ENCODE data around the gene ETS2. TPM values are rescaled to one million over a fixed set of nuclear protein-coding genes. Genes with fewer than 3 reads are reported as not detected.

The ETS2 gene
- total and polyA plus RNA-seq, 2 donors, result 15.0 to 80.0 TPM

- DNase-seq (ENCODE audit: low read depth in 6 of 9, low spot score in 9 of 9), result no peak
- Histone ChIP-seq H3K36me3 (ENCODE audit: control insufficient read depth in 2 of 2, insufficient read depth in 2 of 2, low read length in 1 of 2) (no peaks in the 10 kb centered on the region), H3K9me3 (ENCODE audit: control insufficient read depth in 2 of 2, insufficient read depth in 1 of 2, low read length in 1 of 2) (no peaks in the 10 kb centered on the region), H3K27me3 (ENCODE audit: control insufficient read depth in 2 of 2, insufficient read depth in 1 of 2, low read length in 1 of 2) (no peaks in the 10 kb centered on the region), H3K27ac (ENCODE audit: low read depth in 1 of 2, low read length in 1 of 2) (no peak overlapping the region), H3K4me1 (ENCODE audit: control insufficient read depth in 2 of 2, insufficient read depth in 2 of 2, low read length in 2 of 2) (peaks cover 2 to 14% of the 10 kb centered on the region in 2 donors), H3K4me3 (ENCODE audit: low read length in 2 of 2) (no peak overlapping the region)
- WGBS, result 98% methylated on average over 8 of the region's 8 CpGs
These were observed 10.3 kb upstream of the ETS2 start for GRCh38 chr21:38795475-38795874.

- Histone ChIP-seq H3K4me1 (ENCODE audit: control insufficient read depth in 2 of 2, insufficient read depth in 2 of 2, low read length in 2 of 2) (peaks cover 2 to 14% of the 10 kb centered on the region in 2 donors), H3K27me3 (ENCODE audit: control insufficient read depth in 2 of 2, insufficient read depth in 1 of 2, low read length in 1 of 2) (no peaks in the 10 kb centered on the region), H3K27ac (ENCODE audit: low read depth in 1 of 2, low read length in 1 of 2) (no peak overlapping the region), H3K4me3 (ENCODE audit: low read length in 2 of 2) (no peak overlapping the region), H3K36me3 (ENCODE audit: control insufficient read depth in 2 of 2, insufficient read depth in 2 of 2, low read length in 1 of 2) (no peaks in the 10 kb centered on the region), H3K9me3 (ENCODE audit: control insufficient read depth in 2 of 2, insufficient read depth in 1 of 2, low read length in 1 of 2) (no peaks in the 10 kb centered on the region)
- 90% methylated on average over 5 of the region's 5 CpGs for WGBS
- no peak for DNase-seq (ENCODE audit: low read depth in 6 of 9, low spot score in 9 of 9)
These were observed 9.3 kb upstream of the ETS2 start for GRCh38 chr21:38796424-38796823.

GRCh38 chr21:38797470-38797869, 8.3 kb upstream of the ETS2 start:
- DNase-seq (ENCODE audit: low read depth in 6 of 9, low spot score in 9 of 9), result no peak
- Histone ChIP-seq H3K27me3 (ENCODE audit: control insufficient read depth in 2 of 2, insufficient read depth in 1 of 2, low read length in 1 of 2) (no peaks in the 10 kb centered on the region), H3K36me3 (ENCODE audit: control insufficient read depth in 2 of 2, insufficient read depth in 2 of 2, low read length in 1 of 2) (no peaks in the 10 kb centered on the region), H3K9me3 (ENCODE audit: control insufficient read depth in 2 of 2, insufficient read depth in 1 of 2, low read length in 1 of 2) (no peaks in the 10 kb centered on the region), H3K4me1 (ENCODE audit: control insufficient read depth in 2 of 2, insufficient read depth in 2 of 2, low read length in 2 of 2) (peaks cover 2 to 14% of the 10 kb centered on the region in 2 donors), H3K4me3 (ENCODE audit: low read length in 2 of 2) (no peak overlapping the region), H3K27ac (ENCODE audit: low read depth in 1 of 2, low read length in 1 of 2) (no peak overlapping the region)
- WGBS, result 93% methylated on average over 3 of the region's 3 CpGs

GRCh38 chr21:38798081-38798480, 7.6 kb upstream of the ETS2 start:
- 98% methylated on average over 6 of the region's 6 CpGs for whole genome bisulfite sequencing
- no peaks in the 10 kb centered on the region for H3K9me3 ChIP-seq (ENCODE audit: control insufficient read depth in 2 of 2, insufficient read depth in 1 of 2, low read length in 1 of 2)
- H3K27ac ChIP-seq (ENCODE audit: low read depth in 1 of 2, low read length in 1 of 2), result no peak overlapping the region

GRCh38 chr21:38798481-38798882, 7.2 kb upstream of the ETS2 start:
- no peaks in the 10 kb centered on the region for H3K27me3 ChIP-seq (ENCODE audit: control insufficient read depth in 2 of 2, insufficient read depth in 1 of 2, low read length in 1 of 2)
- H3K9me3 ChIP-seq (ENCODE audit: control insufficient read depth in 2 of 2, insufficient read depth in 1 of 2, low read length in 1 of 2), result no peaks in the 10 kb centered on the region
- H3K36me3 ChIP-seq (ENCODE audit: control insufficient read depth in 2 of 2, insufficient read depth in 2 of 2, low read length in 1 of 2), result no peaks in the 10 kb centered on the region
- no peak overlapping the region for H3K27ac ChIP-seq (ENCODE audit: low read depth in 1 of 2, low read length in 1 of 2)
- no peak for DNase-seq (ENCODE audit: low read depth in 6 of 9, low spot score in 9 of 9)
- peaks cover 0 to 8% of the 10 kb centered on the region in 2 donors for H3K4me1 ChIP-seq (ENCODE audit: control insufficient read depth in 2 of 2, insufficient read depth in 2 of 2, low read length in 2 of 2)
- no peak overlapping the region for H3K4me3 ChIP-seq (ENCODE audit: low read length in 2 of 2)
- 93% methylated on average over 7 of the region's 7 CpGs for WGBS

More at GRCh38 chr21:38798081-38798480, 7.6 kb upstream of the ETS2 start:
- no peak for DNase-seq (ENCODE audit: low read depth in 6 of 9, low spot score in 9 of 9)
- H3K4me3 ChIP-seq (ENCODE audit: low read length in 2 of 2), result no peak overlapping the region
- H3K4me1 ChIP-seq (ENCODE audit: control insufficient read depth in 2 of 2, insufficient read depth in 2 of 2, low read length in 2 of 2), result peaks cover 2 to 12% of the 10 kb centered on the region in 2 donors
- H3K27me3 ChIP-seq (ENCODE audit: control insufficient read depth in 2 of 2, insufficient read depth in 1 of 2, low read length in 1 of 2), result no peaks in the 10 kb centered on the region
- no peaks in the 10 kb centered on the region for H3K36me3 ChIP-seq (ENCODE audit: control insufficient read depth in 2 of 2, insufficient read depth in 2 of 2, low read length in 1 of 2)

- peaks cover 0 to 4% of the 10 kb centered on the region in 2 donors for H3K27me3 ChIP-seq (ENCODE audit: control insufficient read depth in 2 of 2, insufficient read depth in 1 of 2, low read length in 1 of 2)
- H3K4me1 ChIP-seq (ENCODE audit: control insufficient read depth in 2 of 2, insufficient read depth in 2 of 2, low read length in 2 of 2), result peaks cover 0 to 7% of the 10 kb centered on the region in 2 donors
- no peak overlapping the region for H3K4me3 ChIP-seq (ENCODE audit: low read length in 2 of 2)
- WGBS, result 97% methylated on average over 5 of the region's 5 CpGs
- no peaks in the 10 kb centered on the region for H3K9me3 ChIP-seq (ENCODE audit: control insufficient read depth in 2 of 2, insufficient read depth in 1 of 2, low read length in 1 of 2)
- H3K36me3 ChIP-seq (ENCODE audit: control insufficient read depth in 2 of 2, insufficient read depth in 2 of 2, low read length in 1 of 2), result no peaks in the 10 kb centered on the region
- no peak overlapping the region for H3K27ac ChIP-seq (ENCODE audit: low read depth in 1 of 2, low read length in 1 of 2)
- no peak for DNase-seq (ENCODE audit: low read depth in 6 of 9, low spot score in 9 of 9)
These were observed 5.5 kb upstream of the ETS2 start for GRCh38 chr21:38800046-38800758.

GRCh38 chr21:38800924-38801744, 4.6 kb upstream of the ETS2 start:
- Histone ChIP-seq H3K27ac (ENCODE audit: low read depth in 1 of 2, low read length in 1 of 2) (no peak overlapping the region), H3K4me1 (ENCODE audit: control insufficient read depth in 2 of 2, insufficient read depth in 2 of 2, low read length in 2 of 2) (peaks cover 0 to 7% of the 10 kb centered on the region in 2 donors), H3K36me3 (ENCODE audit: control insufficient read depth in 2 of 2, insufficient read depth in 2 of 2, low read length in 1 of 2) (no peaks in the 10 kb centered on the region), H3K27me3 (ENCODE audit: control insufficient read depth in 2 of 2, insufficient read depth in 1 of 2, low read length in 1 of 2) (peaks cover 0 to 4% of the 10 kb centered on the region in 2 donors), H3K4me3 (ENCODE audit: low read length in 2 of 2) (no peak overlapping the region), H3K9me3 (ENCODE audit: control insufficient read depth in 2 of 2, insufficient read depth in 1 of 2, low read length in 1 of 2) (no peaks in the 10 kb centered on the region)
- DNase-seq (ENCODE audit: low read depth in 6 of 9, low spot score in 9 of 9), result no peak
- WGBS, result 97% methylated on average over 12 of the region's 12 CpGs

- no peak overlapping the region for H3K4me3 ChIP-seq (ENCODE audit: low read length in 2 of 2)
- no peaks in the 10 kb centered on the region for H3K36me3 ChIP-seq (ENCODE audit: control insufficient read depth in 2 of 2, insufficient read depth in 2 of 2, low read length in 1 of 2)
- H3K27ac ChIP-seq (ENCODE audit: low read depth in 1 of 2, low read length in 1 of 2), result no peak overlapping the region
- H3K4me1 ChIP-seq (ENCODE audit: control insufficient read depth in 2 of 2, insufficient read depth in 2 of 2, low read length in 2 of 2), result peaks cover 2 to 11% of the 10 kb centered on the region in 2 donors
- H3K9me3 ChIP-seq (ENCODE audit: control insufficient read depth in 2 of 2, insufficient read depth in 1 of 2, low read length in 1 of 2), result no peaks in the 10 kb centered on the region
- WGBS, result 95% methylated on average over 16 of the region's 16 CpGs
- DNase-seq (ENCODE audit: low read depth in 6 of 9, low spot score in 9 of 9), result no peak
- peaks cover 0 to 9% of the 10 kb centered on the region in 2 donors for H3K27me3 ChIP-seq (ENCODE audit: control insufficient read depth in 2 of 2, insufficient read depth in 1 of 2, low read length in 1 of 2)
These were observed 3.4 kb upstream of the ETS2 start for GRCh38 chr21:38802050-38803026.

Measured in thymus (tissue), 11 donors.